Measurements from ENCODE around the gene USP46. TPM values are rescaled to one million over a fixed set of nuclear protein-coding genes. Genes with fewer than 3 reads are reported as not detected.

Gene USP46
- total RNA-seq, 2 donors from 2014 or later: 42.0 to 42.9 TPM

GRCh38 chr4:52657618-52658501, 1.2 kb downstream of the USP46 start:
- Histone ChIP-seq H3K9me3 (ENCODE audit: control insufficient read depth, low read length) (peaks cover 17% of the 10 kb centered on the region), H3K4me1 (ENCODE audit: control insufficient read depth, insufficient read depth, low read length) (no peaks in the 10 kb centered on the region), H3K4me3 (ENCODE audit: low read length) (peak overlapping the region; percentile 93), H3K27ac (ENCODE audit: low read depth, low read length) (no peak overlapping the region), H3K9ac (ENCODE audit: extremely low read depth, low read length, poor library complexity, severe bottlenecking) (peak overlapping the region; percentile 60), H3K27me3 (ENCODE audit: control insufficient read depth, insufficient read depth, low read length, poor library complexity, severe bottlenecking) (no peaks in the 10 kb centered on the region), H3K36me3 (ENCODE audit: control insufficient read depth, insufficient read depth, low read length) (peaks cover 31% of the 10 kb centered on the region)
- TF ChIP-seq, protein P1, sequence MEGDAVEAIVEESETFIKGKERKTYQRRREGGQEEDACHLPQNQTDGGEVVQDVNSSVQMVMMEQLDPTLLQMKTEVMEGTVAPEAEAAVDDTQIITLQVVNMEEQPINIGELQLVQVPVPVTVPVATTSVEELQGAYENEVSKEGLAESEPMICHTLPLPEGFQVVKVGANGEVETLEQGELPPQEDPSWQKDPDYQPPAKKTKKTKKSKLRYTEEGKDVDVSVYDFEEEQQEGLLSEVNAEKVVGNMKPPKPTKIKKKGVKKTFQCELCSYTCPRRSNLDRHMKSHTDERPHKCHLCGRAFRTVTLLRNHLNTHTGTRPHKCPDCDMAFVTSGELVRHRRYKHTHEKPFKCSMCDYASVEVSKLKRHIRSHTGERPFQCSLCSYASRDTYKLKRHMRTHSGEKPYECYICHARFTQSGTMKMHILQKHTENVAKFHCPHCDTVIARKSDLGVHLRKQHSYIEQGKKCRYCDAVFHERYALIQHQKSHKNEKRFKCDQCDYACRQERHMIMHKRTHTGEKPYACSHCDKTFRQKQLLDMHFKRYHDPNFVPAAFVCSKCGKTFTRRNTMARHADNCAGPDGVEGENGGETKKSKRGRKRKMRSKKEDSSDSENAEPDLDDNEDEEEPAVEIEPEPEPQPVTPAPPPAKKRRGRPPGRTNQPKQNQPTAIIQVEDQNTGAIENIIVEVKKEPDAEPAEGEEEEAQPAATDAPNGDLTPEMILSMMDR (conservative IDR thresholded peaks at IDR 0.05): peak; percentile 47
- Mint-ChIP-seq H3K4me3 (peak overlapping the region; percentile 78), H3K4me1 (peaks cover 46% of the 10 kb centered on the region), H3K36me3 (ENCODE audit: low read depth) (peaks cover 34% of the 10 kb centered on the region), H3K27me3 (ENCODE audit: insufficient read depth) (peaks cover 2% of the 10 kb centered on the region), H3K9me3 (peaks cover 5% of the 10 kb centered on the region), H3K27ac (peak overlapping the region; percentile 92)
- DNase-seq: peak; percentile 83
- 14 to 30% methylated on average over 12 to 18 of the region's 18 CpGs for WGBS, 2 experiments (ENCODE audit: insufficient coverage in 1 of 2, insufficient read length in 1 of 2)

DNA sequence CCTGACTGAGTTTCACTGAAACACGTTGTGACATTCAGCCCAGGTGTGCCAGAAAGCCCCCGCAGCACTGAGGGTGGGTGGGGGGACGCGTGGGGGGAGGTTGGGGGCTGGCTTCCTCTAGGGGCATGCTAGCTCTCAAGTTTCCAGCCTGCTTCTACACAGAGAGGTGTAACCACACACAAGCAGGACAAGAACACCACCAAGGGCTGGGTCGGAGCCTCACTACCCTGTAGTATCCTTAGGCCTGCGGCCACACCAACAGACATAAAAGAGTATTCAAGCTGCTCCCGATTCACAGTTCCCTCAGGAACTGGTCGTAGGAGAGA, 1.8 kb downstream of the USP46 start:
- H3K27me3 Mint-ChIP-seq (ENCODE audit: insufficient read depth): peaks cover 2% of the 10 kb centered on the region
- H3K9me3 Mint-ChIP-seq: no peaks in the 10 kb centered on the region
- H3K27ac ChIP-seq (ENCODE audit: low read depth, low read length): no peak overlapping the region
- peak overlapping the region; percentile 78 for H3K4me3 Mint-ChIP-seq
- H3K27me3 ChIP-seq (ENCODE audit: control insufficient read depth, insufficient read depth, low read length, poor library complexity, severe bottlenecking): no peaks in the 10 kb centered on the region
- H3K4me1 Mint-ChIP-seq: peaks cover 41% of the 10 kb centered on the region
- no peak overlapping the region for H3K9ac ChIP-seq (ENCODE audit: extremely low read depth, low read length, poor library complexity, severe bottlenecking)
- peak overlapping the region; percentile 92 for H3K27ac Mint-ChIP-seq
- TF ChIP-seq, protein P1 (conservative IDR thresholded peaks at IDR 0.05): no peak
- peak overlapping the region; percentile 93 for H3K4me3 ChIP-seq (ENCODE audit: low read length)
- H3K4me1 ChIP-seq (ENCODE audit: control insufficient read depth, insufficient read depth, low read length): no peaks in the 10 kb centered on the region
- 62 to 67% methylated on average over 2 to 6 of the region's 8 CpGs for WGBS, 2 experiments (ENCODE audit: insufficient coverage in 1 of 2, insufficient read length in 1 of 2)
- peaks cover 37% of the 10 kb centered on the region for H3K36me3 ChIP-seq (ENCODE audit: control insufficient read depth, insufficient read depth, low read length)
- peaks cover 32% of the 10 kb centered on the region for H3K36me3 Mint-ChIP-seq (ENCODE audit: low read depth)
- no peak for DNase-seq
- peaks cover 11% of the 10 kb centered on the region for H3K9me3 ChIP-seq (ENCODE audit: control insufficient read depth, low read length)

DNA sequence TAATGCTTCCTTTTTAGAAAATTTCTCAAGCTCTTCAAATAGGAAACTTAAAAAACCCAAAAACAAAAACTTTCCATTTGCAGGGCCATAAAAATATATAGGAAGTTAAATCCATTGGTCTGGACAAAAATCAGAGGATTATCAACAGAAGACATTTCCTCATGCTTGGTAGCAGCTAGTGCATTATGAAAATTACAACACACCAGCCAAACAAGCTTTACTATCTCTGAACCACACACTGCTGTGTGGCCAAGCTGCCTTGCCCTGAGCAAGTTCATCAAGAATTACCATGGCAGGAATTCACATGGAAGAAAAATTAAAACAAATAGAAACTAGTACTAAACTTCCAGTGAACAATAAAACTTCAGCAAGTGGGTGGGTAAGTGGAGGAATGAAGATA, 3.6 kb downstream of the USP46 start:
- no peak for DNase-seq
- Mint-ChIP-seq H3K36me3 (ENCODE audit: low read depth) (peaks cover 26% of the 10 kb centered on the region), H3K4me3 (no peak overlapping the region), H3K27me3 (ENCODE audit: insufficient read depth) (peaks cover 2% of the 10 kb centered on the region), H3K4me1 (peaks cover 38% of the 10 kb centered on the region), H3K9me3 (no peaks in the 10 kb centered on the region), H3K27ac (no peak overlapping the region)
- TF ChIP-seq, protein P1 (conservative IDR thresholded peaks at IDR 0.05): no peak
- Histone ChIP-seq H3K9me3 (ENCODE audit: control insufficient read depth, low read length) (no peaks in the 10 kb centered on the region), H3K36me3 (ENCODE audit: control insufficient read depth, insufficient read depth, low read length) (peaks cover 37% of the 10 kb centered on the region), H3K4me1 (ENCODE audit: control insufficient read depth, insufficient read depth, low read length) (no peaks in the 10 kb centered on the region), H3K9ac (ENCODE audit: extremely low read depth, low read length, poor library complexity, severe bottlenecking) (no peak overlapping the region), H3K27ac (ENCODE audit: low read depth, low read length) (no peak overlapping the region), H3K27me3 (ENCODE audit: control insufficient read depth, insufficient read depth, low read length, poor library complexity, severe bottlenecking) (no peaks in the 10 kb centered on the region), H3K4me3 (ENCODE audit: low read length) (peak overlapping the region; percentile 70)
